ENCODE measurements around the gene SKP1.
A peak's percentile ranks its signal among the peaks of the same experiment; 100 is the strongest.

The SKP1 gene

DNA sequence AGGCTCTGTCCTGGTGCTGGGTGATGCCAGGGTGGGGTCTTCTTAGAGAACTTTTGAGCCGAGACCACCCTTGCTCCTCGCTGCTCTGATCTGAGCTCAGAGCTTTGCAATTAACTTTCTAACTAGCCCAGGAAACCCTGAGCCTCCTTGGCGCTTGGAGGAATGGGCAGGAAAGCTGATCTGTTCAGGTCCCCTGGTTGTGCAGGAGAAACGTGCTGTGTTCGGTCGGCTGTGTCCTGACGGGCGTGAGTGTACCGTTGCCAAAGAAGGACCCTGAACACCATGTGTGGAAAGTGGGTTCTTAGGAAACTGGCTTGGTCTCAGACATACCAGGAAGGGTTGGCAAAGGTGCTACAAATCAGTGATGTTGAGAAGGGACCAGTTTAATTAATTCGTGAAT is 60.5 kb downstream of the SKP1 start:
- peaks cover 34% of the 10 kb centered on the region for H3K36me3 ChIP-seq (ENCODE audit: control insufficient read depth, insufficient read depth, low read length)
- H3K27ac ChIP-seq (ENCODE audit: low read depth, low read length, severe bottlenecking), result no peak overlapping the region
- H3K9me3 ChIP-seq (ENCODE audit: control insufficient read depth, low read length), result no peaks in the 10 kb centered on the region
- 92 to 95% methylated on average over 8 of the region's 10 CpGs for WGBS, 2 experiments (ENCODE audit: insufficient coverage in 2 of 2)
- H3K4me1 ChIP-seq (ENCODE audit: control insufficient read depth, insufficient read depth, low read length, poor library complexity, severe bottlenecking), result peaks cover 2% of the 10 kb centered on the region
- no peak overlapping the region for H3K4me3 ChIP-seq (ENCODE audit: extremely low read depth, insufficient read depth, low read length, poor library complexity, severe bottlenecking)

- peaks cover 2% of the 10 kb centered on the region for H3K4me1 ChIP-seq (ENCODE audit: control insufficient read depth, insufficient read depth, low read length, poor library complexity, severe bottlenecking)
- 74 to 77% methylated on average over 5 to 13 of the region's 13 CpGs for WGBS, 2 experiments (ENCODE audit: insufficient coverage in 2 of 2)
- no peak overlapping the region for H3K27ac ChIP-seq (ENCODE audit: low read depth, low read length, severe bottlenecking)
- peak overlapping the region; percentile 59 for H3K4me3 ChIP-seq (ENCODE audit: extremely low read depth, insufficient read depth, low read length, poor library complexity, severe bottlenecking)
- no peaks in the 10 kb centered on the region for H3K9me3 ChIP-seq (ENCODE audit: control insufficient read depth, low read length)
- peaks cover 32% of the 10 kb centered on the region for H3K36me3 ChIP-seq (ENCODE audit: control insufficient read depth, insufficient read depth, low read length)
These were observed 61.0 kb downstream of the SKP1 start for GRCh38 chr5:134115806-134116175.

GRCh38 chr5:134114886-134115805 is 61.6 kb downstream of the SKP1 start:
- H3K36me3 ChIP-seq (ENCODE audit: control insufficient read depth, insufficient read depth, low read length), result peaks cover 26% of the 10 kb centered on the region
- peak overlapping the region; percentile 59 for H3K4me3 ChIP-seq (ENCODE audit: extremely low read depth, insufficient read depth, low read length, poor library complexity, severe bottlenecking)
- peaks cover 2% of the 10 kb centered on the region for H3K4me1 ChIP-seq (ENCODE audit: control insufficient read depth, insufficient read depth, low read length, poor library complexity, severe bottlenecking)
- H3K27ac ChIP-seq (ENCODE audit: low read depth, low read length, severe bottlenecking), result peak overlapping the region; percentile 23
- 0% methylated on average over 93 to 102 of the region's 110 CpGs for WGBS, 2 experiments (ENCODE audit: insufficient coverage in 2 of 2)
- H3K9me3 ChIP-seq (ENCODE audit: control insufficient read depth, low read length), result no peaks in the 10 kb centered on the region

DNA sequence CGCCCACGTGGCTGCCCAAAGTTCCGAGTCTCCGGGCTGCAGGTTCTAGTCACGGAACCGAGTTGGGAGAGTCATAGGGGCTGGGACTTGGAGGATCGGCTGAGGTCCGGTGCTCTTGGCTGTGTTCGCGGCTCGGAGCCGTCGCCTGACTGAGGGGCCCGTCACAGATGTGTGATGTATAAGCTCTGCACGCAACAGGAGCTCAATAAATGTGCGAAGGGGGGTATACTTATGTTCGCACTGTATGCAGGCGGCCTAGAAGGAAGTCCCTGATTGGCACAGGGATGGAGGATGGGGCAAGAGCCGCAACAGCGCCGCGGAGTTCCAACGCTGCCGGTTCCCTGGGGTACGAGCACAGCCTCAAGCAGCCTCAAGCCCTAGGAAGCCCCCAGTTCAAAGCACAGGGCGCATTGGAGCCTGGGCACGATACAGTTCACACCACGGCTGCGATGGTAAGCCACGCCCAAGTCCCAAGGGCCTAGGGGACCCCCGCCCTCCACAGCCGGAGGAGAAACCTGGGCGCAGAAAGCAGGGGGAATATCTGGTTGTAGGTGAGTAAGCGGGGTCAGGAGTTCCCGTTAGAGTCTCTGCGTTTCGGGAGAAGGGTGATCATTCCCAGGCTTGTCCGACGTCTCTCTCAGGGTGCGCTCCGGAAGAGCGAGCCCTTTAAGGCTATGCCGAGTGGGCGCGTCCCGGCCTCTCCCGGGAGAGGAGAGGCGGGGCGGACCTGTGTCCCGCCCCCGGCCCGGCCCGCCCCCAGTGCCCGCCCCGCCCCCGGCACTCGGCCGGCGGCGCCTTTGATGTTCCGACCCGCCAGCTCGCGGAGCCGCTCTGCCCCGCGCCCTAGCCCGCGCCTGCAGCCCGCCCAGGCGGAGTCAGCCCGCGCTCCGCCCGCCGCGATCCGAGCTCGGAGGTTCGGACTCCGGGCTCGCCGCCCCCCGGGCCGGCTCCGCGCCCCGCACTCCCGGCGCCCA is 62.6 kb downstream of the SKP1 start, which contains the start of gene TCF7:
TCF7 (plus strand) TSS at position 780 of the 974 bp plus-strand sequence. CDS start 226 bp downstream, outside the sequence.
- H3K4me1 ChIP-seq (ENCODE audit: control insufficient read depth, insufficient read depth, low read length, poor library complexity, severe bottlenecking), result peaks cover 2% of the 10 kb centered on the region
- peak within 1 kb of the TSS; percentile 59 for H3K4me3 ChIP-seq (ENCODE audit: extremely low read depth, insufficient read depth, low read length, poor library complexity, severe bottlenecking)
- H3K27ac ChIP-seq (ENCODE audit: low read depth, low read length, severe bottlenecking), result peak within 1 kb of the TSS; percentile 23
- no peaks in the 10 kb centered on the region for H3K9me3 ChIP-seq (ENCODE audit: control insufficient read depth, low read length)
- 18 to 21% methylated on average over 69 to 77 of the region's 90 CpGs for WGBS, 2 experiments (ENCODE audit: insufficient coverage in 2 of 2)
- peaks cover 18% of the 10 kb centered on the region for H3K36me3 ChIP-seq (ENCODE audit: control insufficient read depth, insufficient read depth, low read length)

DNA sequence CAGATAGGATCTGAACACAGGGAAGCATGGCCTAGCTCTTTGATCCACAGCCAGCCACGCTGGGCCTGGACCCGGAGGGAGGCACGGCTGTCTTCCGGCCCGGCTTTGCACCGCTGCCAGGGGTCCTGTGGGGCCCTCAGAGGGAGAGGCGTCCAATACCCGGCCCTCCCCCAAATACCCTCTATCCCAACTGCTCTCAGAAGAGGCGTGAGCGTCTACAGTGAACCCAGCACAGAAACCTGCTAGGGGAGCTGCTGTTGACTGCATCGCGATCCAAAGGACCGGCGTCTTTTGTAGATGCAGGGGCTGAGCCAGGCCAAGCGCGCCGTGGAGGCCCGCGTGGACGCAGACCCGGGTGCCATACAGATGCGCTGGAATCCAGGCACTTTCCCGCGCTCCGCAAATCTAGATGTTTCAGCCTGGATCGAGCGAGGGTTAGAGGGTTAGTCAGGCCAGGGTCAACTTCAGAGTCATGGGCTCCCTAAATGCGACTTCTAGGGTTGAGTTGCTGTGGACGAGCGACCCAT is 63.3 kb downstream of the SKP1 start:
- H3K4me3 ChIP-seq (ENCODE audit: extremely low read depth, insufficient read depth, low read length, poor library complexity, severe bottlenecking), result no peak overlapping the region
- no peak overlapping the region for H3K27ac ChIP-seq (ENCODE audit: low read depth, low read length, severe bottlenecking)
- WGBS, 2 experiments (ENCODE audit: insufficient coverage in 2 of 2), result 90 to 92% methylated on average over 21 to 30 of the region's 30 CpGs
- H3K36me3 ChIP-seq (ENCODE audit: control insufficient read depth, insufficient read depth, low read length), result peaks cover 11% of the 10 kb centered on the region
- H3K9me3 ChIP-seq (ENCODE audit: control insufficient read depth, low read length), result no peaks in the 10 kb centered on the region
- H3K4me1 ChIP-seq (ENCODE audit: control insufficient read depth, insufficient read depth, low read length, poor library complexity, severe bottlenecking), result peaks cover 2% of the 10 kb centered on the region

DNA sequence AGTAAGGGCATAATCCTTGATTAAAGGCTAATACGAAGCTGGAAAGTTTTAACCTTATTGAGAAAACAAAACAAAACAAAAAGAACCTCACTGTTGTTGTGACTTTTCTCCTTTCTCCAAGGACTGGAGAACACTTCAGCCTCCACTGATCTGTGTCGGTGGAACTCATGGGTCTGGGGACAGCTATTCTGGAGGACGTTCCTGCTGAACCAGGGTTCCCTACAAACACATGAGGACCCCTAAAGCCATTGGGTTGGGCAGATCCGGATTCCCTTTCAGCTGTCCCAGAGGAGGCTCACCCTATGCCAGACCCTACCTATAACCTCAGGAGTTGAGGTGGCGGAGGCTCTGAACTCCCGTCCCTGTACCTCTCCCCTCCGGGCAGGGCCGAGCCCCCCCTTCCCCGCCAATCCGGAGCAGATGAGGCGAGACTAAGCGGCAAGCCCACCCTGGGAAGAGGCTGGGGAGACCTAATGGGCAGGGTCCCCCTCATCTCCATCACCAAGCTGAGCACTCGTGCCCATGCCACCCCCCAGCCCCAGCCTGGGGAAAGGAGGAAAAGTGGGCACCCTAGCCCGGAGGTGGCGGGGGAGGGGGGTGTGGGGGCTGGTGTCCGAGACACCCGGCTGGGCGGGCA is 63.9 kb downstream of the SKP1 start:
- Histone ChIP-seq H3K36me3 (ENCODE audit: control insufficient read depth, insufficient read depth, low read length) (peaks cover 8% of the 10 kb centered on the region), H3K9me3 (ENCODE audit: control insufficient read depth, low read length) (no peaks in the 10 kb centered on the region), H3K27ac (ENCODE audit: low read depth, low read length, severe bottlenecking) (no peak overlapping the region), H3K4me3 (ENCODE audit: extremely low read depth, insufficient read depth, low read length, poor library complexity, severe bottlenecking) (no peak overlapping the region), H3K4me1 (ENCODE audit: control insufficient read depth, insufficient read depth, low read length, poor library complexity, severe bottlenecking) (peaks cover 2% of the 10 kb centered on the region)
- WGBS, 2 experiments (ENCODE audit: insufficient coverage in 2 of 2), result 92 to 95% methylated on average over 8 to 9 of the region's 18 CpGs

GRCh38 chr5:134111741-134112647 is 64.8 kb downstream of the SKP1 start:
- Histone ChIP-seq H3K36me3 (ENCODE audit: control insufficient read depth, insufficient read depth, low read length) (peaks cover 8% of the 10 kb centered on the region), H3K4me3 (ENCODE audit: extremely low read depth, insufficient read depth, low read length, poor library complexity, severe bottlenecking) (no peak overlapping the region), H3K4me1 (ENCODE audit: control insufficient read depth, insufficient read depth, low read length, poor library complexity, severe bottlenecking) (peaks cover 6% of the 10 kb centered on the region), H3K27ac (ENCODE audit: low read depth, low read length, severe bottlenecking) (no peak overlapping the region), H3K9me3 (ENCODE audit: control insufficient read depth, low read length) (no peaks in the 10 kb centered on the region)
- 82 to 85% methylated on average over 4 to 6 of the region's 6 CpGs for WGBS, 2 experiments (ENCODE audit: insufficient coverage in 2 of 2)

DNA sequence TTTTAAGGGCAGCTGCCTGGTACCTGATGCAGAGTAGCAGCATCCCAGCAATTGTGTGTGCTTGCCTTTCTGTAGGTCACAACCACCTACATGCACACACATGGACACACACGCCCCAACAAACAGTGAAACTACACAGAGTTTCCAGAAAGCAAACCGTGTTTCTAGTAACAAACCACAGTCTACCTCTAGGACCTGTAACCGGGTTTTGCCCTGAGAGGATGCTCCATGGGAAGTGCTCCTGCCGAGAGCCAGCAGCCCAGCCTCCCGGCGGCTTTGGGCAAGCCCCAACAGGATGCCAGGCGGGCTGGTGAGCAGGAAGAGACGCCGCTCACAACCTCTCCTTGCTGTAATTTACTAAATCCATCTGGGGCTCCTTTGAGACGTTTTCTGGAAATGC is 66.4 kb downstream of the SKP1 start:
- H3K4me3 ChIP-seq (ENCODE audit: extremely low read depth, insufficient read depth, low read length, poor library complexity, severe bottlenecking), result no peak overlapping the region
- H3K27ac ChIP-seq (ENCODE audit: low read depth, low read length, severe bottlenecking), result no peak overlapping the region
- H3K9me3 ChIP-seq (ENCODE audit: control insufficient read depth, low read length), result no peaks in the 10 kb centered on the region
- peaks cover 9% of the 10 kb centered on the region for H3K4me1 ChIP-seq (ENCODE audit: control insufficient read depth, insufficient read depth, low read length, poor library complexity, severe bottlenecking)
- no peaks in the 10 kb centered on the region for H3K36me3 ChIP-seq (ENCODE audit: control insufficient read depth, insufficient read depth, low read length)
- WGBS, 2 experiments (ENCODE audit: insufficient coverage in 2 of 2), result 58 to 69% methylated on average over 5 to 8 of the region's 10 CpGs

DNA sequence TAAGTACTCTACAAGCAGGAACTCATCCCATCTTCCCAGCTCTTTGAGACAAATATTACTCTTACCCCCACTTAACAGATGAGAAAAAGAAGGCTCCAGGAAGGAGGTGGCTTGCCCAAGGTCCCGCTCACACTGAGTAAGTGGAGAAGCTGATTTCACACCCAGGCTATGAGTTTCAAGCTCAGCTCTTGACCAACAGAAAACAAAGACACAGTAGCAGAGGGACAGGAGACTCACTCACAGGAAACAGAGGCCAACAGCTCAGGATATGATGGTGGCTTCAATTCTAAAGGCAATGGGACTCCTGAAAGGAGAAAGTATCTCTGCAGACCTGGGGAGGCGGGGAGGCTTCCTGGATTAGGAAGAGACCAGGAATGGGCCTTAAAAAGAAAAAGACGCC is 69.0 kb downstream of the SKP1 start:
- no peak overlapping the region for H3K4me3 ChIP-seq (ENCODE audit: extremely low read depth, insufficient read depth, low read length, poor library complexity, severe bottlenecking)

More for the DNA sequence above, 69.0 kb downstream of the SKP1 start:
- no peaks in the 10 kb centered on the region for H3K9me3 ChIP-seq (ENCODE audit: control insufficient read depth, low read length)
- H3K4me1 ChIP-seq (ENCODE audit: control insufficient read depth, insufficient read depth, low read length, poor library complexity, severe bottlenecking), result peaks cover 7% of the 10 kb centered on the region
- 90% methylated on average over 3 of the region's 3 CpGs; no CpG with 5 or more reads in 1 of the 2 experiments for WGBS, 2 experiments (ENCODE audit: insufficient coverage in 2 of 2)
- H3K36me3 ChIP-seq (ENCODE audit: control insufficient read depth, insufficient read depth, low read length), result no peaks in the 10 kb centered on the region
- H3K27ac ChIP-seq (ENCODE audit: low read depth, low read length, severe bottlenecking), result no peak overlapping the region
